Muscle of back (tissue), 13 donors: ENCODE results near the gene PLP1. TPM values are rescaled to one million over a fixed set of nuclear protein-coding genes. Genes with fewer than 3 reads are reported as not detected.
"Not testable (repeated sequence)": the region's sequence is repeated elsewhere in the genome, so short reads cannot be mapped to it uniquely, and the experiment has no call there.

Experiments used
- DNase-seq, 3 donors: peaks; one replicate each; pipeline versions ENCODE4 v3.0.0 to v3.0.0-alpha.2; 2013
- long read RNA-seq, 9 donors: transcript quantifications; one replicate each; lab custom pipeline, GENCODE V29; 2026
- polyA plus RNA-seq, 10 donors: library from polyadenylated mRNA; unstranded; fragments of 120-200 nt; gene quantifications; one replicate each; pipeline ENCODE4 v1.2.1, GENCODE V29; 2013; ENCODE audit not compliant: insufficient read length in 10 of 10

Gene PLP1, protein sequence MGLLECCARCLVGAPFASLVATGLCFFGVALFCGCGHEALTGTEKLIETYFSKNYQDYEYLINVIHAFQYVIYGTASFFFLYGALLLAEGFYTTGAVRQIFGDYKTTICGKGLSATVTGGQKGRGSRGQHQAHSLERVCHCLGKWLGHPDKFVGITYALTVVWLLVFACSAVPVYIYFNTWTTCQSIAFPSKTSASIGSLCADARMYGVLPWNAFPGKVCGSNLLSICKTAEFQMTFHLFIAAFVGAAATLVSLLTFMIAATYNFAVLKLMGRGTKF
- 100 to 1,000 TPM in 2 of 10 donors, 10 to 100 TPM in 8; 56.8 to 111 (median 85.8) TPM for polyA plus RNA-seq
- long read RNA-seq, donor 1, transcript PLP1-221 (7 exons, 2,896 nt): major isoform, 13 of 40 reads
- long read RNA-seq, donor 1, partial matches to known transcripts: 0 of 40 reads
- long read RNA-seq, donor 1, other reads (novel, unspliced or antisense): 18 of 40 reads
- long read RNA-seq, donor 2, transcript PLP1-221 (7 exons, 2,896 nt): major isoform, 10 of 30 reads
- long read RNA-seq, donor 2, partial matches to known transcripts: 17 of 30 reads
- long read RNA-seq, donor 2, other reads (novel, unspliced or antisense): 0 of 30 reads
- long read RNA-seq, donor 3: 0 reads
- long read RNA-seq, donor 4, transcript PLP1-221 (7 exons, 2,896 nt): major isoform, 26 of 36 reads
- long read RNA-seq, donor 4, transcript PLP1-223 (7 exons, 3,001 nt): minor isoform, 5 of 36 reads
- long read RNA-seq, donor 4, partial matches to known transcripts: 0 of 36 reads
- long read RNA-seq, donor 4, other reads (novel, unspliced or antisense): 0 of 36 reads
- long read RNA-seq, donor 5, transcript PLP1-221 (7 exons, 2,896 nt): major isoform, 28 of 47 reads
- long read RNA-seq, donor 5, partial matches to known transcripts: 8 of 47 reads
- long read RNA-seq, donor 5, other reads (novel, unspliced or antisense): 0 of 47 reads
- long read RNA-seq, donor 6, transcript PLP1-219 (2 exons, 548 nt): minor isoform, 5 of 62 reads
- long read RNA-seq, donor 6, transcript PLP1-221 (7 exons, 2,896 nt): major isoform, 19 of 62 reads
- long read RNA-seq, donor 6, partial matches to known transcripts: 6 of 62 reads
- long read RNA-seq, donor 6, other reads (novel, unspliced or antisense): 25 of 62 reads
- long read RNA-seq, donor 7, transcript PLP1-223 (7 exons, 3,001 nt): minor isoform, 6 of 23 reads
- long read RNA-seq, donor 7, transcript PLP1-221 (7 exons, 2,896 nt): major isoform, 13 of 23 reads
- long read RNA-seq, donor 7, partial matches to known transcripts: 0 of 23 reads
- long read RNA-seq, donor 7, other reads (novel, unspliced or antisense): 0 of 23 reads
- long read RNA-seq, donor 8, transcript PLP1-209 (4 exons, 861 nt): minor isoform, 5 of 32 reads
- long read RNA-seq, donor 8, transcript PLP1-221 (7 exons, 2,896 nt): major isoform, 16 of 32 reads
- long read RNA-seq, donor 8, partial matches to known transcripts: 7 of 32 reads
- long read RNA-seq, donor 8, other reads (novel, unspliced or antisense): 0 of 32 reads
- long read RNA-seq, donor 9, partial matches to known transcripts: 0 of 7 reads
- long read RNA-seq, donor 9, other reads (novel, unspliced or antisense): 0 of 7 reads

DNA sequence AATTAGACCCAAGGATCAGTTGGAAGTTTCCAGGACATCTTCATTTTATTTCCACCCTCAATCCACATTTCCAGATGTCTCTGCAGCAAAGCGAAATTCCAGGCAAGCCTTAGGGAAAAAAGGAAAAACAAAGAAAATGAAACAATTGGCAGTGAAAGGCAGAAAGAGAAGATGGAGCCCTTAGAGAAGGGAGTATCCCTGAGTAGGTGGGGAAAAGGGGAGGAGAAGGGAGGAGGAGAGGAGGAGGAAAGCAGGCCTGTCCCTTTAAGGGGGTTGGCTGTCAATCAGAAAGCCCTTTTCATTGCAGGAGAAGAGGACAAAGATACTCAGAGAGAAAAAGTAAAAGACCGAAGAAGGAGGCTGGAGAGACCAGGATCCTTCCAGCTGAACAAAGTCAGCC lies at the start of gene PLP1:
Gene PLP1, plus strand, starts transcription at position 295 of the 400 bp plus-strand sequence. CDS start 156 bp downstream, outside the sequence.
- peak in 2 of 3 donors; percentile 76 to 88 for DNase-seq

DNA sequence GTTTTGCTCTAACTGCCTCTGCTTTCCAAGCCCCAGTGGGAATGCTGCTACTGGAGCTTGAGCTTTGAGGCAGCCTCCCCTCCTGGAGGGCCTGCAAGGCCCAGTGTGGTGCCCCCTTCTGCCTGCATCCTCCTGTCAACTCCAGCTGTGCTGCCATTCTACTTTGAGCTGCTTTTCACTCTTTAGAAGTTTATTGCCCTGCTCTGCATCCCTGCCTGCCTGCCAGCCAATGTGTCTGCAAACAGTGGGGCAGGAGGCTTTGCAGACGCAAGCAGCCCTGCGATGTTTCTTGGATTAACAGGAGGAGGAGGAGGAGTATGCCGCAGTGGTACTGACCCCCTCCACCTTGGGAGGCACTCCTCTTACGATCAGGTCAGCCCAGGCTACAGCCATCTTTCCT lies 49.5 kb upstream of the PLP1 start:
- DNase-seq: no peak

DNA sequence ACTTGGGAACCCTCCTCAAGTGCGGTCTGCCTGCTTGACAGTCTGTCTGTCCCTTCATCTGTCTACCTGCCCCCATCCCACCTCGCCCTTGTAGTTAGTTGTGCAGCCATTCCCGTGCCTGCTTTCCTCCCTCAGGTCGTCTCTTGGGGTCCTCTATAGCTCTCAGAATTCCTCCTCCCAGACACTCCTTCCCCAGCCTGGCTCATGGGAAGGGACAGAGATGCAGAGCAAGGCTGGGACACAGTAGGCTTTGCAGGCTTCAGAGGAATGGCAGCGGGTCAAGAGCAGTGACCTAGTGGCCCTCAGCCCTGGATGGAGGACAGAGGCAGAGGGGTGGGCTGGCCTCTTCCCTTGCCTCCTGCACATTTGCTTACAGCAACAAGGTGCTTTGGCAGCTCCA lies 47.6 kb upstream of the PLP1 start:
- DNase-seq: no peak

DNA sequence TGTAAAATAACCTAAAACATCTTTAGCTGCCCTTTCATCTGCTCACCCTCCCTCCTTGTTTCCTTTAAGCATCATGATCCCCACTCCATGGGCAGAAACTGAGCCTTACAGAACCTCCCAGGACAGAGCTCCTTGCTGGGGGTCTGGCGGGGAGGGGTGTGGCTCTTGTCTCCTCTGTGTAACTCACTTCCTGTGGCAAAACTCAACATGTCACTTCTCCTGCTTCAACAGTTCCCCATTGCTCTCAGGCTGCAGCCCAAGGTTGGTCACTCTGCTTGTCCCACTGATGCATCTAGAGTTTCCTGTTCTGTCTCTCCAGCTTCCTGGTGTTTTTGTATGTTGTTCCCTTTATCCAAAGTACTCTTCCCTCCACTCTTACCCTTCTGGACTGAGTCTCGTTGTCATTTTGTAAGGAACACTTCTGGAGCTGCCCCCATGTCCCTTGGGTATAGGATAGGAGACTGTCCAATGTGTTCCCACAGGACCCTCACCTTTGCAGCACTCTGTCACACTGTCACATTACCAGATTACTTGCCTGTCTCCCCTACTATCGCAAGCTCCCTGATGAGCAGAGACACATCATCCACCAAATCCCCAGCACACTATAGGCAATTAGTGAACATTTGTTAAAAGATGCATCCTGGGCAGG lies 46.4 kb upstream of the PLP1 start:
- DNase-seq: peak in 1 of 3 donors; percentile 38

DNA sequence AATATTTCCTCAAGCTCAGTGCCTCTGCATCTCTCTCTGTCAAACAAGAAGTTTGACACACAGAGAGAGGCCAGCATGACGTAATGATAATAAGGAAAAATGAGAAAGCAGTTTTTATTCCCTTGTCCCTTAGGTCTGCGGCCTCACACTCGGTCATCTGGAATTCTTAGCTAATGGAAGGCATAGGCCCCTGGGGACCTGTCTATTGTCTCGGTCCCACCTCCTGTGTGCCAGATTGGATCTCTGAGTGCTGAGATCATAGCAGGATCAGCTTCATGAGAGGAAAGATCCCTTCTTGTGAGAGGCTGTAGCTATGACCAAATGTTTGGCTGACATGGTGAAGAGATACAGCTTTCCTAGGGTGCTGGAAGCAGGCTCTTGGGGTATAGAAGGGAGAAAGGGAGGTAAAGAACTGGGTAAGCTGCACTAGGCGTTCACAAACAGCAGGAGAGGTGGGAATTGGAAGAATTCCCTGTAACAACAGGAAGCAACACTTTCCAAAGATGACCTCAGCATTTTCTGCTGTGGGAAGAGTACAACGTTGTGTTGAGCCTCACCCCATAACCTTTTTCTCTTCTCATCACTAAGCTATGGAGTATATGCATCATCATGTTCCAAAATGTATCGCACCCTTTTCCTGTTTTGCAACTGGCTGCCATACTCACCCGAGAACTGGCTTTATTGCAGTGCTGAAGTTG lies 45.7 kb upstream of the PLP1 start:
- peak; percentile 66 to 88 (median 74) for DNase-seq

DNA sequence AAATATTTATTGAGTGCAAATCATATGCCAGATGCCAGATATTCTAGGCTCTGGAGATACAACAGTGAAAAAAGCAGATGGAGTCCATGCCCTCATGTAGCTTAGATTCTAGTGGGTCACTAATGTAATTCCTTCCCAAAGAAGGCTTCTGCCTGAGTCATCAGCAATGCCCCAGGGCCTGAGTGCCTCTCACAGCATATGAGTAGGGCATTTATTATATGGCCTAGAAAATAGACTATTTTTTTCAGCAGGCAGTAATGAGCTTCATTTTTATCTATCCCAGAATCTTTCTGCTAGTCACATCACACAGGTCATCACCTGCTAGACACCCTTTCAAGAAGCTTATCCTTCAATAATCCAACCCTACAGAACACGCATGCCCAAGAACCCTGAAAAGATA lies 43.6 kb upstream of the PLP1 start:
- DNase-seq: no peak

DNA sequence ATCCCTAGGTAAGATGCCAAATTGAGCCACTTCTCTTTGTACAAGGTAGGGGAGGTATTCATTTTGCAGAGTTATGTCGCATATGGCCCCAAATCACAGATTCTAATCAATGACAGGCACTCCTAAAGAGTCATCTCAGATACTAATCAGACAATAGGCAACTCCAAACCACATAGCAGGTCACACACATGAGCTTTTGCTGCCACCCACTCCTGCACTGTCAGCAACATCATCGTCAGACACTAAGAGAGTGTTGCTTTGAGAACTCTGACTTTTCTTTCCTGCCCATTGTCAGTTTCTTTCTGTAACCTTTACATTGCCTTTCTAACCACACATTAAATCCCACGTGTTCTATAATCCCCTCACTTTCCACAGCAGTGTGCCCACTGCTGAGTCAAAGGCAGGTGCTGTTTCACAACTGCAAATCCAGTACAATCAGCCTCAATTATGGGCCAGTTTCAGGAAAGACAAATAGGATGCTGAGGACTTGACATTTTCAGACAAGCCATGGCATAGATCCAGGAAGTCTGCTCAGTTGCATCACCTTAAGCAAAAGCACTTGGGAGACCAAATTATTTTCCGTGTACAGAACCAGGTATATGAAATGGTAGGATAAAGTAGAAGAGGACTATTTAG lies 42.4 kb upstream of the PLP1 start:
- no peak for DNase-seq

DNA sequence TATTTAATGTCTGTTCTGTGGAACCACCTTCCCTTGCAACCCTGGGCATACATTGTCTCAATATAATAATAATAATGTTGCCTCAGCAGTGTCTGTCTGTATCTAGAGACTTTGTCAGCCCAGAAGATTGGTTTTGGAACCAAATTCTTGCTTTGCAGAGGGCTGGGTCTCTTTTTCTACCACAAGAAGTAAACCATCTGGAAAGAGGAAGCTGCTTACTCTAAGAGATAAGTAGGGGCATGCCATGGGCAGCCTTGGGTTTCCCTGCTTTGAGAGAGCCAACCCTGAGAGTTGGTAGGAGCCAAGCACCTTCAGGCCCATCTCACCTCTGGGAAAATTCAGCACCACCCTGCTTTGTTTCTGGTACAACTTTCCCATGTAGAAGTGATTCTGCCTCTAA lies 38.9 kb upstream of the PLP1 start:
- no peak for DNase-seq

DNA sequence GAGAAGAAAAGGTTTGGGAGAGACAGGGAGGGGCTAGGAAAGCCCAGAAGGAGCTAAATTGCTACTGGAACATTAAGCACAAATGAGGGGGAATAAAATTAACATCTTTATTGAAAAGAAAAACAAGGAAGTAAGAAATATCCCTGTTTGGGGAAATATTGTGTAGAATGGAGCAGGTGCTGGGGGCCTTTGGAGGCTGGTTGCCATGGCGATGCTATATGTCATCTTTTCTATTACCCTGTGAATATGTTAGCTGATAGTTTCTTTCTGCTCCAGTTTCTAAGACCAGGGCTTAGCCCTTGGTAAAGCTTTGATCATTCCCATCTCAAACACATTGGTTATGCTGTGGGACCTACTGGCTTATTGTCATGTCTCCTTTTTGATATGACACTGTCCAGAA lies 37.2 kb upstream of the PLP1 start:
- no peak for DNase-seq

DNA sequence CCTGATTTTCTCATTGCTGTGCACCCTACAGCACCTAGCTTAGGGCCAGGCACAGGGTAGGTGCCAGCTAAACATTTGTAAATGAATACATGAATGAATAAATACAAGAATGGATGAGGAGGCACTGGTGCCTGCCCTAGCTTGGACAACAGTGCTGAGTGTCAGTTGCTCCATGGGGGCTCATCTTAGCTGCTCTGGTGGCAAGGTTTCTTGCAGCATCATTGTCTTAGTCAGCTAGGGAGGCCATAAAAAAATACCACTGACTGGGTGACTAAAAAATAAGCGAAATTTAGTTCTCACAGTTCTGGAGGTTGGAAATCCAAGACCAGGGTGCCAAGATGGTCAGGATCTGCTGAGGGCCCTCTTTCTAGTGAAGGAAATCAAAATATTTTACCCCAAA lies 34.8 kb upstream of the PLP1 start:
- DNase-seq: no peak

DNA sequence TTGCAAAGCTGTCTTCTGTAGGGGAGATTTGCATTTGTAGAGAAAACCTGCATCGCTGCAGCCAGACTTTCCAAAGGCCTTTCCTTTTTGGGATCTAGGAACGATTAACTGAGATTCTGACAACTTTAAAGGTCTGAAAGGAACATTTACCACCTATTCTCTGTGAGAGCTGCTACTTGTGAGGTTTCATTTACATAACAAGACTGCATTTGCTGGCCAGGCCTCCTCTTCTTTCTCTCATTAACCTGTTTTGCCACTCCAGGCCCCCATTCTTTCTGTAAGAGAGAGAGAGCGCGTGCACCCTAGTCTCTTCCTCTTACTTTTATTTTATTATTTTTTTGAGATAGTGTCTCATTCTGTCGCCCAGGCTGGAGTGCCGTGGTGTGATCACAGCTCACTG lies 34.3 kb upstream of the PLP1 start:
- no peak for DNase-seq

DNA sequence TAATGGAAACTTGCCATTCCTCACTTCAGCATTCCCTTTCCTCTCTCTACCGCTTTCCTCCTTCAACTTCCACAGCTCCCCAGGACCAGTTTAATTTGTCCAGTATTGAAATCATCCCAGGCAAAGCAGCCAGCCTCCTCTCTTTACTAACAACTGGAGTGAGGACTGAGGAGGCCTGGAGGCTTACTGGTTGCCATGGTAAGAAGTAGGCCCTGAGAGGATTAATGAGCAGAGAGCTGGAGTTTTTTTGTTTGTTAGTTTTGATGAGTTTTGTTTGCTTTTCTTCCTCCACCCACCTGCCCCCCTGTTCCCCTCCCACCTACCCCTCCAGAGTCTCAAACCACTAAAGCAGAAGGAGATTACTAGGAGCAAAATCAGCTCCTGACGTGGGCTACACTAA lies 29.5 kb upstream of the PLP1 start:
- no peak for DNase-seq

DNA sequence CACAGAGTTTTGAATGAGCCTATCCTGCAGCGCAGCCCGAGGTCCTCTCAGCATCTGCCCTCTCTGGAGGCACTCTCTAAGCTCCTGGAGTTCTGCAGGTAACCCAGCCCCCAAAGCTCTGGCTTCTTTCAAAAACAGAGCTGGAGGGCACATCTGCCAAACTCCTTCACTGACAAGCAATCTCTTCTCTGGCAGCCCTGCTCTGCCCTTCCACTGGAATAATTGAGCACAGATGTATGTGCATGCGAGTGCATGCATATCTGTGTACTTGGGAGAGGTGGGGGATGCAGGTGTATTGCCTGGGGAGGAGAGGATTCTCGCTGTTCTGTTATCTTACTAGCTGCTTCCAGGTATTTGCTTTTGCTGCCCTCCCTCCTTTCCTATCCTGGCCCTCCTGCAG lies 22.2 kb upstream of the PLP1 start:
- no peak for DNase-seq

DNA sequence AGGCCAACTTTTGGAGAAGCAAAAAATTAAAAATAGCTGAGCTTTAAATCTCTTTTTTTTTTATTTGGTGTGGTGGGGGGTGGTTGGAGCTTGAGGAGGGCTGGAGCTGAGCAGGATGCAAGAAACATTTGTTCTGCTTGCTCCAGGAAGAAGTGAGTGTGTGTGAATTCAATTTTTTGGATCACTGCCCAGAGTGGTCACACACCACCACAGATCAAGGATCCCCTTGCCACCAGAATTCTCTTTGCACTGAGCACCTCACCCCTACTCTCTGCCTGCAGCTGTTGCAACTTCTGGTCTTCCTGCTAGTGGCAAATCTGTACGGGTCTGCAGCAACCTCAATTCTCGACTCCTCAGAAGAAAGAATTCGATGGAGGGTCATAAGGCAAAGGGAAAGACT lies 19.9 kb upstream of the PLP1 start:
- DNase-seq: no peak

DNA sequence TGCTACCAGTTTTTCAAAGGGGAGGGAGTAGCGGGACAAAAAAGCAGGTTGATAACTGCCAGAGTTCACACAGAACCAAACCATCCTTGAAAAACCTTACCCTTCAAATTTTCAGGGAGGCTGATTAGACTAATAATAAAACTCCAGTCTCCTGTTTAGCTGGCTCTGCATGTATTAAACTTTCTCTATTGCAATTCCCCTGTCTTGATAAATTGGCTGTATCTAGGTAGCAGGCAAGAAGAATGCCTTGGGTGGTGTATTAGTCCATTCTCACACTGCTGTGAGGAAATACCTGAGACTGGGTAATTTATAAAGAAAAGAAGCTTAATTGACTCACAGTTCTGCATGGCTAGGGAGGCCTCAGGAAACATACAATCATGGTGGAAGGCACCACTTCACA lies 18.1 kb upstream of the PLP1 start:
- DNase-seq: no peak

DNA sequence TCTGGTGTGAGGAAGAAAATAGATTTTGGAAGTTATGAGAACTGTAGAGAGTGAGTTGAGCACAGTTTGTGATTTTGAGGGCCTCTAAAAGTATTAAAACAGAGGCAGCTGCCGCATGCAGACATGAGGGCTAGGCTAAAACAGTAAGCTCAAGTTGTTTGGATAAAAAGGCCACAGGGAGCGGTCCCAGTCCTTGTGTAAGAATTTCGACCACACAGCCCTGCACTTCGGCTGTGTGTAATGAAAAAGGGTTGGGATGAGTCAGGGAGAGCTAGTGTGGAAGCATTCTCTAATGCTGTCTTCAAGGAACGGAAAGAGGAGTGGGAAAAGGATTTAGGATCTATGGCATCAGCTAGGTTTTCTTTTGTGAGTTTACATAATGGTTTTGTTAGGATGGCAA lies 13.1 kb upstream of the PLP1 start:
- not testable (repeated sequence) for DNase-seq

DNA sequence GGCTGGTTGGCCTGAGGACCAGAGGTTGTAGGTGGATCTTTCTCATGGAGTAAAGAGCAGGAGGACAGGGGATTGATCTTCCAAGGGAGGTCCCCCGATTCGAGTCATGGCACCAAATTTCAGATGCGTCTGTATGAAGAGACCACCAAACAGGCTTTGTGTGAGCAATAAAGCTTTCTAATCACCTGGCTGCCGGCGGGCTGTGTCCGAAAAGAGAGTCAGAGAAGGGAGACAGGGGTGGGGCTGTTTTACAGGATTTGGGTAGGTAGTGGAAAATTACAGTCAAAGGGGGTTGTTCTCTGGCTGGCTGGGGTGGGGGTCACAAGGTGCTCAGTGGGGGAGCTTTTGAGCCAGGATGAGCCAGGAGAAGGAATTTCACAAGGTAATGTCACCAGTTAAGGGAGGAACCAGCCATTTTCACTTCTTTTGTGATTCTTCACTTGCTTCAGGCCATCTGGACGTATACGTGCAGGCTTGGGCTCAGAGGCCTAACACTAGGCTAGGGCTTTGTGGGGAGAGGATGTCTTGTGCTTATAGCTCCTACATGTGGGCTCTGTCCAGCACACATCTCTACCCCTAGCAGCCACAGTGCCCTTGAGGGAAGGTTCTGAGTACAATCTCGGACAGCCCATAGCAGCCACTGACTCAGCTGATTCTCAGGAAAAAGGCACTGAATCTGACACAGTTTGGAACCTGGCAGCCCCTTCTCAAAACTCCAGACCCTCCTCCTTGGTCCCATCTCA lies 9.7 kb upstream of the PLP1 start:
- not testable (repeated sequence) for DNase-seq

DNA sequence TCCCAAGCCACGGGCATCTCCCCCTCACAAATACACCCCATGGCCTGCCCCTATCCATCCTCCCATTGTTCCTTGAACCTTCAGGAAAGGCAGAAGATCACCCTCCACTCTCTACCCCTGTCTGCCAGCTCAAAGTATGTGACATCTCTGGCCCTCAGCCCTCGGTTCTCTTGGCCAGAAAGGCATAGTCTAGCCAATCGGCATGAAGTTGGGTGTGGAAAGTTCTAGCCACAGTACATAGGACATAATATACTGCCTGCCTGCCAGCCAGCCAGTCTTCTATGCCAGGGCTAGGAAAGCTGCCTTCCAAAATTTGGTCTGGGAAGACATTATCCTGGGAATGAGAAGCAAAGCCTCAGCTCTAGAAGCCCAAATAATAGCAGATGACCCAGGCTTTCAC lies 3.2 kb upstream of the PLP1 start:
- no peak for DNase-seq

DNA sequence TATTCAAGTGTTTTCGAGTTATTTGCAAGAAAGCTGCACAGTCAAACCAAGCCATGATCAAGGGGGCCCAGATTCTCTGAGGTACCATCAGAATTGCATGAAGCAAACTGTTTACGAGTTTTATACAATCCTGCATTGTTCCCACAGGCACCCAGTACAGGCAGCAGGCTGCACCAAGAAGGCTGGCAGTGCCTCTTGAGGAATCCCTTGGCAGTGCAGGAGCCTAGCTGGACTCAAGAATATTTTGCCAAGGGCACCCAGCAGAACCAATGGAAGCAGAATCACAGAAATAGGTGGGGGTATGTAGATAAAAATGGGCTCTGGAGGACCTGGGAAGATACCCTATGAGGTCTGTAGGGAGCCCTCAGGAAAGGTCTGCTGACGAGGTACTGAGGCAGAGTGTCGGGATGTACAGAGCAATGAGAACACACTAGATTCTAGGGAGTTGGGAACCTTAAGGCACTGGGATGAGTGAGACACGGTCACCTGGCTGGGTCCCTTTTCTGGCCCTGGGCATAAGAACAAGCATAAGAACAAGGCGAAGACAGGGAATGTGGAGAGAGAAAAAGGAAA lies 2.5 kb upstream of the PLP1 start:
- DNase-seq: no peak
